HEK293 (cell line): ENCODE data around the gene PRKCZ.

Experiments
- CTCF ChIA-PET: fragments of 350-600 bp; formaldehyde crosslinking; extraction: SDS; loops from one replicate; lab custom pipeline; 2021; ENCODE audit warnings: antibody characterized with exemption; lab: Yijun Ruan, JAX
- POLR2A ChIA-PET: fragments of 300-600 bp; formaldehyde crosslinking; extraction: SDS; loops from one replicate; lab custom pipeline; 2020; ENCODE audit warnings: antibody characterized with exemption, inconsistent platforms; lab: Yijun Ruan, JAX
- H3K27ac ChIP-seq: fragments of 200-500 bp; sonication (Bioruptor generic); 2 replicates; pipeline ENCODE4 v1.5.1; 2014; ENCODE audit warnings: low read depth, low read length, control low read depth, inconsistent platforms; ENCODE audit errors: extremely low read depth
- H3K36me3 ChIP-seq, 2 experiments: fragments of 200-500 bp in 1 of 2; sonication (Bioruptor generic) in 1 of 2; 1 replicate in 1 of 2; 2 replicates in 1 of 2; pipeline ENCODE4 v1.5.1; 2014 to 2017; ENCODE audit warnings: inconsistent platforms in 2 of 2, low read length in 2 of 2; ENCODE audit not compliant: control insufficient read depth in 2 of 2, insufficient read depth in 1 of 2
- H3K4me1 ChIP-seq: fragments of 200-500 bp; sonication (Bioruptor generic); 2 replicates; pipeline ENCODE4 v1.5.1; 2014; ENCODE audit warnings: mild to moderate bottlenecking, low read length, inconsistent platforms; ENCODE audit not compliant: control insufficient read depth, insufficient read depth
- H3K4me3 ChIP-seq: 2 replicates; pipeline ENCODE4 v1.5.1; 2011; ENCODE audit warnings: low read depth, mild to moderate bottlenecking, control low read depth, low read length, moderate library complexity
- H3K9me3 ChIP-seq: fragments of 200-500 bp; sonication (Bioruptor generic); 2 replicates; pipeline ENCODE4 v1.5.1; 2014; ENCODE audit warnings: low read depth, low read length, inconsistent platforms; ENCODE audit not compliant: control insufficient read depth, insufficient read depth
- GLI2 ChIP-seq: fragments of 450-650 bp; formaldehyde crosslinking; IDR thresholded peaks from 2 replicates; pipeline ENCODE4; 2017; ENCODE audit warnings: missing biosample characterization, missing genetic modification characterization, low read depth, borderline replicate concordance
- GLIS2 ChIP-seq: fragments of 450-650 bp; formaldehyde crosslinking; IDR thresholded peaks from 2 replicates; pipeline ENCODE4 v1.5.1; 2016; ENCODE audit warnings: missing biosample characterization, missing genetic modification characterization
- RBAK ChIP-seq: fragments of 450-650 bp; formaldehyde crosslinking; IDR thresholded peaks from 2 replicates; pipeline ENCODE4 v1.5.1; 2016; ENCODE audit warnings: missing biosample characterization, missing genetic modification characterization
- TRIM28 ChIP-seq: IDR thresholded peaks from 2 replicates; pipeline ENCODE4 v1.6.1; 2011; ENCODE audit warnings: low read length, control low read depth, borderline replicate concordance
- ZBTB7A ChIP-seq: fragments of 450-650 bp; formaldehyde crosslinking; IDR thresholded peaks from 2 replicates; pipeline ENCODE4 v1.5.1; 2016; ENCODE audit warnings: low read depth, missing biosample characterization, missing genetic modification characterization
- ZBTB8A ChIP-seq: fragments of 450-650 bp; formaldehyde crosslinking; IDR thresholded peaks from 2 replicates; pipeline ENCODE4 v1.5.1; 2016; ENCODE audit warnings: missing biosample characterization, missing genetic modification characterization
- ZFP41 ChIP-seq: fragments of 450-650 bp; formaldehyde crosslinking; IDR thresholded peaks from 2 replicates; pipeline ENCODE4 v1.5.1; 2016; ENCODE audit warnings: missing biosample characterization, missing genetic modification characterization, borderline replicate concordance
- ZNF10 ChIP-seq: fragments of 450-650 bp; formaldehyde crosslinking; IDR thresholded peaks from 2 replicates; pipeline ENCODE4 v1.5.1; 2017; ENCODE audit warnings: missing biosample characterization, missing genetic modification characterization
- ZNF155 ChIP-seq: fragments of 450-650 bp; formaldehyde crosslinking; IDR thresholded peaks from 2 replicates; pipeline ENCODE4 v1.5.1; 2016; ENCODE audit warnings: missing biosample characterization, missing genetic modification characterization
- ZNF214 ChIP-seq: fragments of 450-650 bp; formaldehyde crosslinking; IDR thresholded peaks from 2 replicates; pipeline ENCODE4 v1.5.1; 2017; ENCODE audit warnings: missing biosample characterization, mild to moderate bottlenecking, missing genetic modification characterization, borderline replicate concordance
- ZNF350 ChIP-seq: fragments of 450-650 bp; formaldehyde crosslinking; IDR thresholded peaks from 2 replicates; pipeline ENCODE4 v1.5.0; 2017; ENCODE audit warnings: missing biosample characterization, mild to moderate bottlenecking, missing genetic modification characterization
- ZNF37A ChIP-seq: fragments of 450-650 bp; IDR thresholded peaks from 2 replicates; pipeline ENCODE4 v1.5.1; 2018; ENCODE audit warnings: missing biosample characterization, missing genetic modification characterization
- ZNF404 ChIP-seq: fragments of 450-650 bp; formaldehyde crosslinking; IDR thresholded peaks from 2 replicates; pipeline ENCODE4 v1.5.1; 2017; ENCODE audit warnings: missing biosample characterization, missing genetic modification characterization
- ZNF514 ChIP-seq: fragments of 450-650 bp; formaldehyde crosslinking; IDR thresholded peaks from 2 replicates; pipeline ENCODE4 v1.5.1; 2016; ENCODE audit warnings: missing biosample characterization, missing genetic modification characterization
- ZNF555 ChIP-seq: fragments of 450-650 bp; formaldehyde crosslinking; conservative IDR thresholded peaks from 2 replicates; pipeline ENCODE4 v1.5.1; 2017; ENCODE audit warnings: missing biosample characterization, mild to moderate bottlenecking, missing genetic modification characterization, inconsistent platforms
- ZNF558 ChIP-seq: fragments of 450-650 bp; formaldehyde crosslinking; IDR thresholded peaks from 2 replicates; pipeline ENCODE4 v1.5.1; 2016; ENCODE audit warnings: missing biosample characterization, missing genetic modification characterization
- ZNF571 ChIP-seq: fragments of 450-650 bp; formaldehyde crosslinking; IDR thresholded peaks from 2 replicates; pipeline ENCODE4 v1.5.0; 2017; ENCODE audit warnings: missing biosample characterization, missing genetic modification characterization
- ZNF585B ChIP-seq: fragments of 450-650 bp; formaldehyde crosslinking; IDR thresholded peaks from 2 replicates; pipeline ENCODE4 v1.5.1; 2016; ENCODE audit warnings: missing biosample characterization, missing genetic modification characterization
- ZNF596 ChIP-seq: fragments of 450-650 bp; IDR thresholded peaks from 2 replicates; pipeline ENCODE4 v1.5.0; 2018; ENCODE audit warnings: missing biosample characterization, mild to moderate bottlenecking, missing genetic modification characterization, moderate library complexity
- ZNF624 ChIP-seq: fragments of 450-650 bp; formaldehyde crosslinking; IDR thresholded peaks from 2 replicates; pipeline ENCODE4 v1.5.1; 2017; ENCODE audit warnings: missing biosample characterization, missing genetic modification characterization
- ZNF654 ChIP-seq: fragments of 450-650 bp; formaldehyde crosslinking; IDR thresholded peaks from 2 replicates; pipeline ENCODE4 v1.5.1; 2016; ENCODE audit warnings: low read depth, missing biosample characterization, missing genetic modification characterization
- ZSCAN30 ChIP-seq: fragments of 450-650 bp; IDR thresholded peaks from 2 replicates; pipeline ENCODE4 v1.5.1; 2018; ENCODE audit warnings: missing biosample characterization, mild to moderate bottlenecking, missing genetic modification characterization, moderate library complexity
- TF ChIP-seq, protein P1 (sequence below): fragments of 450-650 bp; formaldehyde crosslinking; conservative IDR thresholded peaks from 2 replicates; pipeline ENCODE4 v1.5.1; 2016; ENCODE audit warnings: low read depth, missing biosample characterization, missing genetic modification characterization
- TF ChIP-seq, protein P2 (sequence below): fragments of 450-650 bp; formaldehyde crosslinking; IDR thresholded peaks from 2 replicates; pipeline ENCODE4 v1.5.1; 2016; ENCODE audit warnings: missing biosample characterization, missing genetic modification characterization
- TF ChIP-seq, protein P3 (sequence below): fragments of 450-650 bp; formaldehyde crosslinking; IDR thresholded peaks from 2 replicates; pipeline ENCODE4; 2016; ENCODE audit warnings: missing biosample characterization, missing genetic modification characterization

PRKCZ gene

DNA sequence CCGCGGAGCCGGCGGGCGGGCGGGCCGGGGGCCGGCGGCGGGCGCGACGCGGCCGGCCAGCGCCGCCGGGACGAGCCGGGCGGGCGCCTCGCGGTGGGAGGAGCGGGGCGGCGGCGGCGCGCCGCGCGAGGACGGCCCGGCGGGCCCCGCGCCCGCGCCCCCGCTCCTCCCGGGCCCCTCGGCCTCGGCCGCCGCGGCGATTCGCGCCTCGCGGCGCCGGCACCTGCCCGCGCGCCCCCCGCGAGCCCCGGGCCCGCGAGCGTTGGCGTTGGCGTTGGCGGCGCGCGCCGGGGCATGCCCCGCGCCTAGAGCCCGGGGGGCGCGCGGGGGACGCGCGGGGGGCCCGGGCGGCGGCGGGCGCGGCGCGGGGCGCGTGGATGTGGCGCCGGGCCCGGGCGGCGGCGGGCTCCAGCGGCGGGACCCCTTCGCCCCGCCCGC is 178.0 kb downstream of the PRKCZ start, which contains the start of gene SKI:
TSS of gene SKI (plus strand) at position 163 of the 438 bp plus-strand sequence. CDS start 448 bp downstream, outside the sequence.
- no peak for TF ChIP-seq ZNF155 (tag by site-specific recombination)
- TF ChIP-seq ZNF624 (tag by site-specific recombination): no peak
- TF ChIP-seq GLIS2 (tag by site-specific recombination): no peak
- TF ChIP-seq, protein P1, sequence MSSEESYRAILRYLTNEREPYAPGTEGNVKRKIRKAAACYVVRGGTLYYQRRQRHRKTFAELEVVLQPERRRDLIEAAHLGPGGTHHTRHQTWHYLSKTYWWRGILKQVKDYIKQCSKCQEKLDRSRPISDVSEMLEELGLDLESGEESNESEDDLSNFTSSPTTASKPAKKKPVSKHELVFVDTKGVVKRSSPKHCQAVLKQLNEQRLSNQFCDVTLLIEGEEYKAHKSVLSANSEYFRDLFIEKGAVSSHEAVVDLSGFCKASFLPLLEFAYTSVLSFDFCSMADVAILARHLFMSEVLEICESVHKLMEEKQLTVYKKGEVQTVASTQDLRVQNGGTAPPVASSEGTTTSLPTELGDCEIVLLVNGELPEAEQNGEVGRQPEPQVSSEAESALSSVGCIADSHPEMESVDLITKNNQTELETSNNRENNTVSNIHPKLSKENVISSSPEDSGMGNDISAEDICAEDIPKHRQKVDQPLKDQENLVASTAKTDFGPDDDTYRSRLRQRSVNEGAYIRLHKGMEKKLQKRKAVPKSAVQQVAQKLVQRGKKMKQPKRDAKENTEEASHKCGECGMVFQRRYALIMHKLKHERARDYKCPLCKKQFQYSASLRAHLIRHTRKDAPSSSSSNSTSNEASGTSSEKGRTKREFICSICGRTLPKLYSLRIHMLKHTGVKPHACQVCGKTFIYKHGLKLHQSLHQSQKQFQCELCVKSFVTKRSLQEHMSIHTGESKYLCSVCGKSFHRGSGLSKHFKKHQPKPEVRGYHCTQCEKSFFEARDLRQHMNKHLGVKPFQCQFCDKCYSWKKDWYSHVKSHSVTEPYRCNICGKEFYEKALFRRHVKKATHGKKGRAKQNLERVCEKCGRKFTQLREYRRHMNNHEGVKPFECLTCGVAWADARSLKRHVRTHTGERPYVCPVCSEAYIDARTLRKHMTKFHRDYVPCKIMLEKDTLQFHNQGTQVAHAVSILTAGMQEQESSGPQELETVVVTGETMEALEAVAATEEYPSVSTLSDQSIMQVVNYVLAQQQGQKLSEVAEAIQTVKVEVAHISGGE (tag by site-specific recombination): no peak
- TF ChIP-seq, protein P2, sequence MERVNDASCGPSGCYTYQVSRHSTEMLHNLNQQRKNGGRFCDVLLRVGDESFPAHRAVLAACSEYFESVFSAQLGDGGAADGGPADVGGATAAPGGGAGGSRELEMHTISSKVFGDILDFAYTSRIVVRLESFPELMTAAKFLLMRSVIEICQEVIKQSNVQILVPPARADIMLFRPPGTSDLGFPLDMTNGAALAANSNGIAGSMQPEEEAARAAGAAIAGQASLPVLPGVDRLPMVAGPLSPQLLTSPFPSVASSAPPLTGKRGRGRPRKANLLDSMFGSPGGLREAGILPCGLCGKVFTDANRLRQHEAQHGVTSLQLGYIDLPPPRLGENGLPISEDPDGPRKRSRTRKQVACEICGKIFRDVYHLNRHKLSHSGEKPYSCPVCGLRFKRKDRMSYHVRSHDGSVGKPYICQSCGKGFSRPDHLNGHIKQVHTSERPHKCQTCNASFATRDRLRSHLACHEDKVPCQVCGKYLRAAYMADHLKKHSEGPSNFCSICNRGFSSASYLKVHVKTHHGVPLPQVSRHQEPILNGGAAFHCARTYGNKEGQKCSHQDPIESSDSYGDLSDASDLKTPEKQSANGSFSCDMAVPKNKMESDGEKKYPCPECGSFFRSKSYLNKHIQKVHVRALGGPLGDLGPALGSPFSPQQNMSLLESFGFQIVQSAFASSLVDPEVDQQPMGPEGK (tag by site-specific recombination): no peak
- TF ChIP-seq ZNF654 (tag by site-specific recombination): no peak
- TF ChIP-seq ZNF596: no peak
- no peak for TF ChIP-seq ZFP41 (tag by site-specific recombination)
- TF ChIP-seq RBAK (tag by site-specific recombination): no peak
- no peak for TF ChIP-seq ZBTB8A (tag by site-specific recombination)
- TF ChIP-seq ZNF555: no peak
- TF ChIP-seq ZNF571 (tag by site-specific recombination): no peak
- no peak for TF ChIP-seq ZNF214 (tag by site-specific recombination)
- TF ChIP-seq ZNF404 (tag by site-specific recombination): no peak
- no peak for TF ChIP-seq ZSCAN30
- ChIA-PET CTCF (interaction anchor here (1.0 kb wide), 1 partner anchor 10 kb away, joined by 3 read pairs; no protein-coding TSS in a partner anchor), POLR2A (interaction anchor here (0.5 to 2.0 kb wide), 7 partner anchors 16 to 183 kb away, joined by 3 to 21 read pairs (median 5); partner anchors contain the start of genes FAAP20, MORN1 and RER1)

DNA sequence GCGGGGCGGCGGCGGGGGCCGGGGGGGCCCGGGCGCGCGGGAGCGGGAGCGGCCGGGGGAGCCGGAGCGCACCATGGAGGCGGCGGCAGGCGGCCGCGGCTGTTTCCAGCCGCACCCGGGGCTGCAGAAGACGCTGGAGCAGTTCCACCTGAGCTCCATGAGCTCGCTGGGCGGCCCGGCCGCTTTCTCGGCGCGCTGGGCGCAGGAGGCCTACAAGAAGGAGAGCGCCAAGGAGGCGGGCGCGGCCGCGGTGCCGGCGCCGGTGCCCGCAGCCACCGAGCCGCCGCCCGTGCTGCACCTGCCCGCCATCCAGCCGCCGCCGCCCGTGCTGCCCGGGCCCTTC is 178.5 kb downstream of the PRKCZ start:
- H3K4me3 ChIP-seq: peak overlapping the region; percentile 78
- CTCF ChIA-PET: no interaction called here
- peak overlapping the region; percentile 90 for H3K27ac ChIP-seq
- POLR2A ChIA-PET: interaction anchor here (0.6 to 2.0 kb wide), 12 partner anchors 12 to 163 kb away, joined by 3 to 10 read pairs (median 4); partner anchors contain the start of genes FAAP20, MORN1 and RER1
- no peaks in the 10 kb centered on the region for H3K9me3 ChIP-seq
- H3K4me1 ChIP-seq: peaks cover 3% of the 10 kb centered on the region
- H3K36me3 ChIP-seq: peaks cover 0 to 29% of the 10 kb centered on the region in 2 experiments; a peak in 1 of 3 replicates
- no peak for TF ChIP-seq ZBTB7A (tag by site-specific recombination)
- no peak for TF ChIP-seq TRIM28
- TF ChIP-seq ZNF350 (tag by site-specific recombination): no peak
- no peak for TF ChIP-seq GLI2 (tag by site-specific recombination)
- TF ChIP-seq ZNF558: no peak
- no peak for TF ChIP-seq ZNF10 (tag by site-specific recombination)
- TF ChIP-seq, protein P3, sequence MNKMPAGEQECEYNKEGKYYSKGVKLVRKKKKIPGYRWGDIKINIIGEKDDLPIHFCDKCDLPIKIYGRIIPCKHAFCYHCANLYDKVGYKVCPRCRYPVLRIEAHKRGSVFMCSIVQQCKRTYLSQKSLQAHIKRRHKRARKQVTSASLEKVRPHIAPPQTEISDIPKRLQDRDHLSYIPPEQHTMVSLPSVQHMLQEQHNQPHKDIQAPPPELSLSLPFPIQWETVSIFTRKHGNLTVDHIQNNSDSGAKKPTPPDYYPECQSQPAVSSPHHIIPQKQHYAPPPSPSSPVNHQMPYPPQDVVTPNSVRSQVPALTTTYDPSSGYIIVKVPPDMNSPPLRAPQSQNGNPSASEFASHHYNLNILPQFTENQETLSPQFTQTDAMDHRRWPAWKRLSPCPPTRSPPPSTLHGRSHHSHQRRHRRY (tag by site-specific recombination): no peak
- no peak for TF ChIP-seq ZNF514 (tag by site-specific recombination)
- no peak for TF ChIP-seq ZNF37A (tag by site-specific recombination)
- no peak for TF ChIP-seq ZNF585B (tag by site-specific recombination)

More for the DNA sequence above, 178.0 kb downstream of the PRKCZ start, which contains the start of gene SKI:
- Histone ChIP-seq H3K4me3 (peak within 1 kb of the TSS; percentile 78), H3K4me1 (no peaks in the 10 kb centered on the region; the same call in 1 of the 2 replicates), H3K36me3 (peaks cover 0 to 29% of the 10 kb centered on the region in 2 experiments; a peak in 1 of 3 replicates), H3K9me3 (no peaks in the 10 kb centered on the region), H3K27ac (peak within 1 kb of the TSS; percentile 94)
